ENCODE measurements around the gene ASB13.
A peak's percentile ranks its signal among the peaks of the same experiment; 100 is the strongest.

ASB13 gene

DNA sequence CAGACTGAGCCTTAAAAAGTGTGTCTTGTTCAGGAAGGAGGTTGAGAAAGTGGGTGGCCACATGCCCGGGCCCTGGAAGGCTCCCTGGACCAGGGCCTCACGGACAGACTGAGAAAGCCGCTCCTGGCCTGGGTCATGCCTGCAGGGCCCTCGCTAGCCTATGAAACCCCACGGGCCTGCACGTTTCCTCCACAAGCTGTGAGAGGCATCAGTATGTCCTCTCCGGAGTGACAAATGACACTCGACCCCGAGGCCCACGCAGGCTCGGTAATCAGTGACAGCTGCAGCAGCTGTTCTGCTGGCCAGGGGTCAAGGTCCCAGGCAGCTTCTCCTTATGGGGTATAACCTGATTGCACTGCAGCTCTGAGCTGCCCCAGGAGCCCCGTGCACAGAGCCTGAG lies 47.6 kb downstream of the ASB13 start:
- no peak overlapping the region for H3K4me3 ChIP-seq (ENCODE audit: low read length)
- peak; percentile 55 for DNase-seq (ENCODE audit: low read depth)
- TF ChIP-seq, protein P1, sequence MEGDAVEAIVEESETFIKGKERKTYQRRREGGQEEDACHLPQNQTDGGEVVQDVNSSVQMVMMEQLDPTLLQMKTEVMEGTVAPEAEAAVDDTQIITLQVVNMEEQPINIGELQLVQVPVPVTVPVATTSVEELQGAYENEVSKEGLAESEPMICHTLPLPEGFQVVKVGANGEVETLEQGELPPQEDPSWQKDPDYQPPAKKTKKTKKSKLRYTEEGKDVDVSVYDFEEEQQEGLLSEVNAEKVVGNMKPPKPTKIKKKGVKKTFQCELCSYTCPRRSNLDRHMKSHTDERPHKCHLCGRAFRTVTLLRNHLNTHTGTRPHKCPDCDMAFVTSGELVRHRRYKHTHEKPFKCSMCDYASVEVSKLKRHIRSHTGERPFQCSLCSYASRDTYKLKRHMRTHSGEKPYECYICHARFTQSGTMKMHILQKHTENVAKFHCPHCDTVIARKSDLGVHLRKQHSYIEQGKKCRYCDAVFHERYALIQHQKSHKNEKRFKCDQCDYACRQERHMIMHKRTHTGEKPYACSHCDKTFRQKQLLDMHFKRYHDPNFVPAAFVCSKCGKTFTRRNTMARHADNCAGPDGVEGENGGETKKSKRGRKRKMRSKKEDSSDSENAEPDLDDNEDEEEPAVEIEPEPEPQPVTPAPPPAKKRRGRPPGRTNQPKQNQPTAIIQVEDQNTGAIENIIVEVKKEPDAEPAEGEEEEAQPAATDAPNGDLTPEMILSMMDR (conservative IDR thresholded peaks at IDR 0.05; ENCODE audit: low read length): no peak

DNA sequence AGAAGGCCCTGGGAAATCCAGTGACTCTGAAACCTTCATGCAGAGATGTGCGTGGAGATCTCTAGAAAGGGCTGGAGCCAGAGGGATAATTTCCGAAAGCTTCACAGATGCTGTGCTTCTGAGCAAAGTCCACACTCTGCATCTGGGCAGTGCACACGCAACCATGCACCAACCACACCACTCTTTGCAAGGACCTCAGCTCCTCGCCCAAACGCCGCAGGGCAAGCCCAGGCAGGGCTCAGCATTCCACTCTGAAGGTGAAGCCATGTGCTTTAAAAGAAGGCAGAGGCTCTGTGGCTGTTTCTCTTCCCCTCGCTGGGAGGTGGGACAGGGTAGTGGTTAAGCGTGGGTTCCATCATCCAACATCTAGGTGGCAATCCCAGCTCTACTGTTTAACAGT lies 48.4 kb downstream of the ASB13 start:
- no peak overlapping the region for H3K4me3 ChIP-seq (ENCODE audit: low read length)
- DNase-seq (ENCODE audit: low read depth): no peak
- TF ChIP-seq, protein P1 (conservative IDR thresholded peaks at IDR 0.05; ENCODE audit: low read length): no peak

DNA sequence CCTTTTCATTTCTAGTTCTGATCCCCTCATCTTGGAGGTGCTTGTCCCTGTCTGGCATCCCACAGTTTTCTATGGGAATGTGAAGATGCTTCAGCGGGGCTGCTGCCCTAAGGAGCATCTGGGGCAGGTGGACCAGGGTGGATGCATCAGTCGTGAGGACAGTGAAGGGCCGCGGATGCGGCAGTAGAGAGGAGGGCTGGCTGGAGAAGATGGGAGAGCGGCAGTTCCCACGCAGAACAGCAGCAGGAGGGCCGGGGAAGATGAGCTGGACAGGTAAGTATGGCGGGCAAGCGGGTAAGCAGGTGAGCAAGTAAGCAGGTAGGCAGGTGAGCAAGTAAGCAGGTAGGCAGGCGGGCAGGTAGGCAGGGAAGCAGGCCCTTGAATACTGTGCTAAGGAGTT lies 48.9 kb downstream of the ASB13 start:
- no peak overlapping the region for H3K4me3 ChIP-seq (ENCODE audit: low read length)
- no peak for DNase-seq (ENCODE audit: low read depth)
- TF ChIP-seq, protein P1 (conservative IDR thresholded peaks at IDR 0.05; ENCODE audit: low read length): no peak

DNA sequence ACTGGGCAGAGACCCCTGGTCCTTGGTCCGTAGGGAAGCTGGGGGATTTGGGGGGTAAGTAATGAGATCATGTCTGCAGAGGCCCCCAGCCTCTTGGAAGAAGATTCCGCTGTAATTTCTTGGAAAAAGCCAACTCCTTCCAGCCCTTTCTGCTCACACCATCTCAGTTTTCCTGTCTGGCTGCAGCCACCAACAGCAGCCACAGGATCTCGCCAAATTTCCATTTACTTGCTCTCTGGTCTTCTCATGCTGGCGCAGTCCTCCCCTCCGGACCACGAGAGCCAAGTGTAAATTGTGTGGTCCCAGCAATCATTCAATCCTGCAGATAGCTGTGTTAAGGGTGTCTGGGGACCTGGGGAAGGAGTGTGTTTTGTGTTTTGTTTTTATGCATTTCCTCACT lies 49.6 kb downstream of the ASB13 start:
- H3K4me3 ChIP-seq (ENCODE audit: low read length): no peak overlapping the region
- no peak for DNase-seq (ENCODE audit: low read depth)
- TF ChIP-seq, protein P1 (conservative IDR thresholded peaks at IDR 0.05; ENCODE audit: low read length): no peak

DNA sequence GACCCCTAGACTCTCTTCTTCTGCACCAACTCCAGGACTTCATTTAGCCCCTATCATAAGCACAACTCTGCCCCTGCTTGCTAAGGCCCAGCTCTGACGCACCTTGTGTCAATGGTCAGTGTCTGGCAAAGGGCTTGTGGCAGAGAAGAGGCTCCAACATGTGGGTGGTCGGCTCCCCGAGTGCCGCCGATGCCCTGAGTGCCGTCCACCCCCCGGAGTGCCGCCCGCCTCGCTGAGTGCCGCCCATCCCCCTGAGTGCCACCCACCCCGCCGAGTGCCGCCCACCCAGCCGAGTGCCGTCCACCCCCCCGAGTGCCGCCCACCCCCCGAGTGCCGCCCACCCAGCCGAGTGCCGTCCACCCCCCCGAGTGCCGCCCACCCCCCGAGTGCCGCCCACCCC lies 50.3 kb downstream of the ASB13 start:
- TF ChIP-seq, protein P1 (conservative IDR thresholded peaks at IDR 0.05; ENCODE audit: low read length): no peak
- no peak overlapping the region for H3K4me3 ChIP-seq (ENCODE audit: low read length)

DNA sequence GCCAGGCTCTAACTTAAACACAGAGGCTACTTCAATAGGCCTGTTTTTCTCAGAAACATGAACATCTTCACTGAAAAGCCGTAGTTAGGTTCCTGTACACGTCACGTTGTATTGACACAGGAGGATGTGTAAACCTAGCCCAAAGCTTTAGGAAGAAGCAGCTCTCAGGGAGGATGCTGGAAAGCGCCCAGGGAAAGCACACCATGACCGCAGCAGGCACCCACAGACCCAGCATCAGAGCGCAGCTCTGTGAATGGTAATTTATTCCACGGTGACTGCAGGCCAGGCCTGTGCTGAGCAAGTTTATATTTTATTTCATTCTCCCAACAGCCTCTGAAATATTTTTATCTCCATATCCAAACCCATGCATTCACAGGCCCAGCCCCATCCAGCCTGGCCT lies 51.1 kb downstream of the ASB13 start:
- TF ChIP-seq, protein P1 (conservative IDR thresholded peaks at IDR 0.05; ENCODE audit: low read length): no peak
- H3K4me3 ChIP-seq (ENCODE audit: low read length): no peak overlapping the region
- no peak for DNase-seq (ENCODE audit: low read depth)

More for the DNA sequence above, 50.3 kb downstream of the ASB13 start:
- no peak for DNase-seq (ENCODE audit: low read depth)

DNA sequence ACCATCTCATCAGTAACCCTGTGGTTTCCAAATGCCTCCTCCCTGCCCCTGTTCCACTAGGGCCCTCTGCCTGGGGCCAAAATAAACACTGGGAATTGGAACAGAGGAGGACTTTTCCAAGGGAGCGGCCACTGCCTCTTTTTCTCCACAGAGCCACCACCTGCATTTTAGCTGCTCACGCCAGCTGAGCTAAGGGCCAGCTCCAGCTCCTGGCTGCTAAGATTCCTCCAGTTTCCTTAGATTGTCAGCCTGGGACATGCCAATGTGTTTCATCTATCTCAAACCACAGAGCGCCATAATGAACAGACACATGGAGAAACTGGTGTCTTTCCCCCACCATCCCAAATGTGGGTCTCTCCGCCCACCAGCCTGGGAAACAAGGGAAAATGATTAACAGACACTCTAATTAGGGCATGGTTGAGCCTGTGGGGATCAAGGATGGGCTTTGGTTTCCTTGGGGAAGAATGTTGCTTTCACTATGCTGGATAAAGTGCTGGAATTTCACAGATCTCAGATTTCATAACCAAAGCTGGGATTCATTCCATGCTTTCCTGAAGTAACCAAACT lies 52.2 kb downstream of the ASB13 start:
- DNase-seq (ENCODE audit: low read depth): peak; percentile 81
- TF ChIP-seq, protein P1 (conservative IDR thresholded peaks at IDR 0.05; ENCODE audit: low read length): no peak
- peak overlapping the region; percentile 36 for H3K4me3 ChIP-seq (ENCODE audit: low read length)
